ENCODE results near the gene SLC47A2. TPM values are rescaled to one million over a fixed set of nuclear protein-coding genes. Genes with fewer than 3 reads are reported as not detected.

The SLC47A2 gene
- total and polyA plus RNA-seq, 9 of the 15 experiments (the other 6 are each of a cell fraction or from before 2014, with no cell fraction given) = not detected

DNA sequence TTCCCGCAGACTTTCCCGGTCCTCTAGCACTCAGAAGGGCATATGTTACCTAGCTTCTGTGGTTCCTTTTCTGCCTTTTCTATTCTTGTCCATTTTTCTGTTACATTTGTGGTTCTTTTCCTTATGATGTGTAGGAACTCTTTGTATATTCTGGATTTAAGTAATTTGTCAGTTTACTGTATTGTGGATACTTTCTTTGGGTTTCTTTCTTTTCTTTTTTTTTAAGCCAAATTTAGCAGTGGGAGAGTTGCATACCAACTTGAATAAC is 67.2 kb downstream of the SLC47A2 start:
- intact Hi-C loops (cut with micrococcal nuclease) = no loop called here

More for the DNA sequence above, 67.2 kb downstream of the SLC47A2 start:
- WGBS (ENCODE audit: insufficient coverage, low coverage, missing lambda C conversion rate) = 3% methylated on average over 2 of the region's 2 CpGs
- no peak for DNase-seq (ENCODE audit: extremely low read depth in 1 of 4, low spot score in 3 of 4)
- no peak overlapping the region for H3K9ac ChIP-seq (ENCODE audit: insufficient read depth in 1 of 2, low read depth in 2 of 2, low read length in 2 of 2)
- H3K27me3 ChIP-seq (ENCODE audit: control insufficient read depth in 2 of 2, insufficient read depth in 2 of 2, low read length in 2 of 2) = peaks cover 2 to 17% of the 10 kb centered on the region in 2 experiments; a peak in 3 of 5 replicates
- H3K9me1 ChIP-seq (ENCODE audit: control insufficient read depth, insufficient read depth, low read length) = no peaks in the 10 kb centered on the region
- in situ Hi-C loops (cut with MboI) = no loop called here
- no peaks in the 10 kb centered on the region for H3K36me3 ChIP-seq (ENCODE audit: control insufficient read depth, insufficient read depth, low read length)
- CTCF ChIA-PET (ENCODE audit: low intra/inter-chr PET ratio) = no interaction called here
- H3K4me2 ChIP-seq (ENCODE audit: insufficient read depth, low read length) = 0 out of 2 replicates have a peak overlapping the region, but pooled peaks have one; percentile 32
- H2AFZ ChIP-seq (ENCODE audit: low read depth, low read length) = no peak overlapping the region
- no peaks in the 10 kb centered on the region for H3K9me3 ChIP-seq (replicated peaks; ENCODE audit: control insufficient read depth, insufficient read depth, low read depth, low read length)
- no peak for TF ChIP-seq YY1 (IDR thresholded peaks at IDR 0.05; ENCODE audit: borderline replicate concordance in 1 of 3, control insufficient read depth in 1 of 3, extremely low read depth in 1 of 3, insufficient read depth in 3 of 3, insufficient read length in 1 of 3, insufficient replicate concordance in 2 of 3, low read depth in 1 of 3, low read length in 2 of 3)
- no peak for TF ChIP-seq EHMT2 (IDR thresholded peaks at IDR 0.05)
- TF ChIP-seq, protein P1, sequence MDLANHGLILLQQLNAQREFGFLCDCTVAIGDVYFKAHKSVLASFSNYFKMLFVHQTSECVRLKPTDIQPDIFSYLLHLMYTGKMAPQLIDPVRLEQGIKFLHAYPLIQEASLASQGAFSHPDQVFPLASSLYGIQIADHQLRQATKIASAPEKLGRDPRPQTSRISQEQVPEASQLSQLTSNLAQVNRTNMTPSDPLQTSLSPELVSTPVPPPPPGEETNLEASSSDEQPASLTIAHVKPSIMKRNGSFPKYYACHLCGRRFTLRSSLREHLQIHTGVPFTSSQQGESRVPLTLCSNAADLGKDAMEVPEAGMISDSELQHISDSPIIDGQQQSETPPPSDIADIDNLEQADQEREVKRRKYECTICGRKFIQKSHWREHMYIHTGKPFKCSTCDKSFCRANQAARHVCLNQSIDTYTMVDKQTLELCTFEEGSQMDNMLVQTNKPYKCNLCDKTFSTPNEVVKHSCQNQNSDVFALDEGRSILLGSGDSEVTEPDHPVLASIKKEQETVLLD (IDR thresholded peaks at IDR 0.05) = no peak
- no peak for TF ChIP-seq FOXP1 (CRISPR knock-in tag; IDR thresholded peaks at IDR 0.05)
- TF ChIP-seq NR3C1 (CRISPR knock-in tag; IDR thresholded peaks at IDR 0.05) = no peak
- no peak for TF ChIP-seq PCBP2 (IDR thresholded peaks at IDR 0.05; ENCODE audit: low read depth, low read length, poor library complexity, severe bottlenecking)
- no peak overlapping the region for H3K27ac ChIP-seq (ENCODE audit: extremely low read depth, low read depth, low read length)
- POLR2A ChIA-PET = interaction anchor here (0.6 kb wide), 1 partner anchor 140 kb away, joined by 3 read pairs; no protein-coding TSS in a partner anchor
- H3K79me2 ChIP-seq (ENCODE audit: control insufficient read depth, insufficient read depth, low read length) = no peaks in the 10 kb centered on the region
- H4K20me1 ChIP-seq (replicated peaks; ENCODE audit: control insufficient read depth, insufficient read depth, low read length) = no peaks in the 10 kb centered on the region
- BruUV-seq (replicated peaks) = no TSS peak
- no peak overlapping the region for H3K4me3 ChIP-seq
- no peak for FAIRE-seq
- H3K4me1 ChIP-seq (replicated peaks in 1 of 2; ENCODE audit: control insufficient read depth in 2 of 2, insufficient read depth in 2 of 2, low read length in 2 of 2) = peaks cover 0 to 13% of the 10 kb centered on the region in 2 experiments; a peak in 2 of 5 replicates
- no peak for ATAC-seq
